KMS-11 (cell line): ENCODE measurements around the gene SLC12A2.
A peak's percentile ranks its signal among the peaks of the same experiment; 100 is the strongest.

Experiments
- H2AFZ ChIP-seq: fragments of 200-600 bp; sonication (generic); 2 replicates; pipeline ENCODE4 v1.6.1; 2016; ENCODE audit warnings: antibody characterized with exemption, mixed run types, low read depth
- H3K27ac ChIP-seq: fragments of 200-600 bp; sonication (generic); 2 replicates; pipeline ENCODE4 v1.6.1; 2016; ENCODE audit warnings: mild to moderate bottlenecking, mixed run types
- H3K27me3 ChIP-seq: fragments of 200-600 bp; sonication (generic); 2 replicates; pipeline ENCODE4 v1.6.1; 2017; ENCODE audit warnings: mild to moderate bottlenecking, low read depth, mixed run types, moderate library complexity; ENCODE audit not compliant: insufficient read depth
- H3K36me3 ChIP-seq: fragments of 200-600 bp; sonication (generic); 2 replicates; pipeline ENCODE4 v1.6.1; 2017; ENCODE audit warnings: mild to moderate bottlenecking, mixed run types; ENCODE audit not compliant: insufficient read depth
- H3K4me1 ChIP-seq: fragments of 200-600 bp; sonication (generic); 2 replicates; pipeline ENCODE4 v1.6.1; 2016; ENCODE audit warnings: mild to moderate bottlenecking, low read depth, mixed run types; ENCODE audit not compliant: poor library complexity, severe bottlenecking
- H3K4me2 ChIP-seq: fragments of 200-600 bp; sonication (generic); 2 replicates; pipeline ENCODE4 v1.7.0; 2016; ENCODE audit warnings: mild to moderate bottlenecking, mixed run types
- H3K4me3 ChIP-seq: fragments of 200-600 bp; sonication (generic); IDR thresholded peaks from 2 replicates; pipeline ENCODE4 v1.6.1; 2017; ENCODE audit warnings: low read depth, low read length, mixed read lengths; ENCODE audit not compliant: insufficient read depth
- H3K79me2 ChIP-seq: fragments of 200-600 bp; sonication (generic); 2 replicates; pipeline ENCODE4 v1.6.1; 2016; ENCODE audit warnings: low read depth, mixed run types; ENCODE audit not compliant: insufficient read depth
- H3K9ac ChIP-seq: fragments of 200-600 bp; sonication (generic); 2 replicates; pipeline ENCODE4 v1.6.1; 2016; ENCODE audit warnings: mild to moderate bottlenecking, mixed run types
- H4K20me1 ChIP-seq: fragments of 200-600 bp; sonication (generic); 2 replicates; pipeline ENCODE4 v1.6.1; 2016; ENCODE audit warnings: mild to moderate bottlenecking, mixed run types; ENCODE audit not compliant: insufficient read depth
- TF ChIP-seq, protein P1 (sequence below): fragments of 200-600 bp; sonication (generic); conservative IDR thresholded peaks from 2 replicates; pipeline ENCODE4 v1.6.1; 2017; ENCODE audit warnings: low read depth, mild to moderate bottlenecking, antibody characterized with exemption, low read length, moderate library complexity, mixed read lengths

Gene SLC12A2

DNA sequence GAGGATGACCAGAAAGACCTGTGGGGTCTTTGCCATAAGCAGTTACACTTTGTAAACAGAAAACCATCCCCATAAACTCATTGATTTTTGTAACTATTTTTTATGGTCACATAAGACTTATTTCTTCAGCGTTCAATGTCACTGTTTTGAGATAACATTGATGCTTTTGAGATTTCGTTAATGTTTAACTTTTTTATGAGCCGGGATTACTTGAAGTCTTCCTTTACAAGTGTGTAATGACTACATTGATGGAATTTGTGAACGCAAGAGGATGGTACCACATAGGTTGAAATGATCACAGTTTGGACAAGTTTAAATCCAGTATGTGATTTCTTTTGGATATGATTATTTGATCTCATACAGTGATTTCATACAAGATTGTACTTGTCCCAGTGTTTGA is 1.8 kb downstream of the SLC12A2 start:
- Histone ChIP-seq H3K4me2 (peak overlapping the region; percentile 93), H2AFZ (no peak overlapping the region), H3K4me3 (no peak overlapping the region), H4K20me1 (no peaks in the 10 kb centered on the region), H3K27me3 (no peaks in the 10 kb centered on the region), H3K4me1 (peaks cover 34% of the 10 kb centered on the region), H3K27ac (no peak overlapping the region), H3K9ac (no peak overlapping the region), H3K79me2 (peaks cover 56% of the 10 kb centered on the region), H3K36me3 (no peaks in the 10 kb centered on the region)
- TF ChIP-seq, protein P1, sequence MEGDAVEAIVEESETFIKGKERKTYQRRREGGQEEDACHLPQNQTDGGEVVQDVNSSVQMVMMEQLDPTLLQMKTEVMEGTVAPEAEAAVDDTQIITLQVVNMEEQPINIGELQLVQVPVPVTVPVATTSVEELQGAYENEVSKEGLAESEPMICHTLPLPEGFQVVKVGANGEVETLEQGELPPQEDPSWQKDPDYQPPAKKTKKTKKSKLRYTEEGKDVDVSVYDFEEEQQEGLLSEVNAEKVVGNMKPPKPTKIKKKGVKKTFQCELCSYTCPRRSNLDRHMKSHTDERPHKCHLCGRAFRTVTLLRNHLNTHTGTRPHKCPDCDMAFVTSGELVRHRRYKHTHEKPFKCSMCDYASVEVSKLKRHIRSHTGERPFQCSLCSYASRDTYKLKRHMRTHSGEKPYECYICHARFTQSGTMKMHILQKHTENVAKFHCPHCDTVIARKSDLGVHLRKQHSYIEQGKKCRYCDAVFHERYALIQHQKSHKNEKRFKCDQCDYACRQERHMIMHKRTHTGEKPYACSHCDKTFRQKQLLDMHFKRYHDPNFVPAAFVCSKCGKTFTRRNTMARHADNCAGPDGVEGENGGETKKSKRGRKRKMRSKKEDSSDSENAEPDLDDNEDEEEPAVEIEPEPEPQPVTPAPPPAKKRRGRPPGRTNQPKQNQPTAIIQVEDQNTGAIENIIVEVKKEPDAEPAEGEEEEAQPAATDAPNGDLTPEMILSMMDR = no peak

DNA sequence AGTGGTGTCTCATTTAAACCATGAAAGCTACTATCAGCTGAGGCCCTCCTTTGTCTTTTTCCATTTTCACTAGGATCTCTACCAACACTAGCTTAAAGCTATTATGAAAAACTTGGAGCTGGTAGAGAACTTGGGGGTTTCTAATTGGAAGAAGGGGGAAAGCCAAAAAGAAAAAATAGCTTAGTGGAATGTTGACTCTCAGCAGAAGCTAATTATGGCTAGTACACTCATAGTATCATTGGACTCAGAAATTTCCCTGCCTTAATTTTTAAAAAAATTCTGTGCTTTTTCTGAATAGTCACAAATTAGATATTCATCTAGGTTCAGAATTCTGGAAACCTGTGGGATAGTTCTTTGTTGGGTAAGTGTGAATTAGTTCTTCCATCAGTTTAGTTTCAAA is 8.0 kb downstream of the SLC12A2 start:
- no peaks in the 10 kb centered on the region for H3K36me3 ChIP-seq
- no peaks in the 10 kb centered on the region for H4K20me1 ChIP-seq
- no peak overlapping the region for H2AFZ ChIP-seq
- H3K4me3 ChIP-seq = no peak overlapping the region
- peaks cover 29% of the 10 kb centered on the region; the same call in 1 of the 2 replicates for H3K79me2 ChIP-seq
- TF ChIP-seq, protein P1 = no peak
- no peak overlapping the region for H3K27ac ChIP-seq
- no peak overlapping the region for H3K4me2 ChIP-seq
- H3K27me3 ChIP-seq = no peaks in the 10 kb centered on the region
- H3K4me1 ChIP-seq = peaks cover 3% of the 10 kb centered on the region
- no peak overlapping the region for H3K9ac ChIP-seq

DNA sequence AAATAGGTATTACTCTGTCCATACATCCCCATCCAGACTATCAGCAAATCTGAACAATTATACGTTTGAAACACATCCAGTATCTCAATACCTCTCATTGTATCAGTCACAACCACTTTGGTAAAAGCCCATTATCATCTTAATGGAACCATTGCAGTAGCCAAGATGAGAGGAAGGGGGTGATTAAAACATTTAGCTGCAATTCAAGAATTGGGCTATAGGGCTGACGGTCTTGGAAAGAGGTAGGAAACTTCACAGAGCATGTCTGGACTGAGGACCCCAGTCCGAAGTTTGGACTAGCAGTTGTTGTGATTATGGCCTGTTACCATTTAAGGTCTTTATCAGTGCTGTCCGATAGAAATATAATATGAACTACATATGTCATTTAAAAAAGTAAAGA is 8.6 kb downstream of the SLC12A2 start:
- Histone ChIP-seq H3K27ac (no peak overlapping the region), H4K20me1 (no peaks in the 10 kb centered on the region), H2AFZ (no peak overlapping the region), H3K4me1 (no peaks in the 10 kb centered on the region), H3K27me3 (no peaks in the 10 kb centered on the region), H3K4me2 (no peak overlapping the region), H3K36me3 (no peaks in the 10 kb centered on the region), H3K4me3 (no peak overlapping the region), H3K79me2 (peaks cover 23% of the 10 kb centered on the region; the same call in 1 of the 2 replicates), H3K9ac (no peak overlapping the region)
- TF ChIP-seq, protein P1 = no peak

DNA sequence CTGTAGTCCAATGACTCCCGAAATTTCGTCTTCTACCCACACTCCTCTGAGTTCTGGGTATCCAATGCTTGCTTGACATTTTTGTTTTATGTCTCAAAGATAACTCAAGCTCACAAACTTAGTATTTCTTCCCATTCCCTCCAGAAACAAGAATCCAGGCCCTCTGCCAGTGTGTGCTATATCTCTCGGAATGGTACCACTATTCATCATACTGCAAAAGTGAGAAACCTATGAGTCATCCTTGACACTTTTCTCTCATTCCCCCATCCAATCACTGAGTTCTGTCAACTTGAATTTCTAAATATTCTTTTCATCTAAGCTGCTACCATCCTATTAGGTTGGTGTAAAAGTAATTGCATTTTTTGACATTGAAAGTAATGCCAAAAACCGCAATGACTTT is 9.8 kb downstream of the SLC12A2 start:
- TF ChIP-seq, protein P1 = no peak
- H3K4me3 ChIP-seq = no peak overlapping the region
- no peaks in the 10 kb centered on the region for H3K36me3 ChIP-seq
- no peaks in the 10 kb centered on the region for H3K27me3 ChIP-seq
- H3K4me1 ChIP-seq = no peaks in the 10 kb centered on the region
- H2AFZ ChIP-seq = no peak overlapping the region
- H3K27ac ChIP-seq = no peak overlapping the region
- peaks cover 18% of the 10 kb centered on the region; the same call in 1 of the 2 replicates for H3K79me2 ChIP-seq
- H3K9ac ChIP-seq = no peak overlapping the region
- H4K20me1 ChIP-seq = no peaks in the 10 kb centered on the region
- no peak overlapping the region for H3K4me2 ChIP-seq
